Right lung (tissue), 10 donors: ENCODE measurements around the gene TCN1. TPM values are rescaled to one million over a fixed set of nuclear protein-coding genes. Genes with fewer than 3 reads are reported as not detected.
A peak's percentile ranks its signal among the peaks of the same experiment; 100 is the strongest.
"Not testable (repeated sequence)": the region's sequence is repeated elsewhere in the genome, so short reads cannot be mapped to it uniquely, and the experiment has no call there.

Experiments
- DNase-seq, 2 donors: peaks; one replicate each; pipeline ENCODE4 v3.0.0-alpha.2; 2013
- long read RNA-seq, 8 donors: transcript quantifications; one replicate each; lab custom pipeline, GENCODE V29; 2026
- polyA plus RNA-seq, 5 donors: library from polyadenylated mRNA; unstranded; fragments of 120-200 nt; gene quantifications; one replicate each; pipeline versions ENCODE4 v1.2.1 to v1.2.3, GENCODE V29; 2013; ENCODE audit warnings: inconsistent platforms in 1 of 5, low replicate concordance in 1 of 5; ENCODE audit not compliant: insufficient read length in 5 of 5, insufficient read depth in 1 of 5

The TCN1 gene
- polyA plus RNA-seq, result under 1 TPM in 2 of 5 donors, not detected in 3; 0.10 to 0.28 TPM
- long read RNA-seq, donor 1, partial matches to known transcripts, result 0 of 1 reads
- long read RNA-seq, donor 1, other reads (novel, unspliced or antisense), result 0 of 1 reads
- long read RNA-seq, donor 2, result 0 reads
- long read RNA-seq, donor 3, result 0 reads
- long read RNA-seq, donor 4, result 0 reads
- long read RNA-seq, donor 5, result 0 reads
- long read RNA-seq, donor 6, result 0 reads
- long read RNA-seq, donor 7, result 0 reads
- long read RNA-seq, donor 8, result 0 reads

GRCh38 chr11:59866397-59866796, at the start of gene TCN1:
Gene TCN1, minus strand, starts transcription at chr11:59866487. Its CDS starts 17 bp downstream, at chr11:59866470.
- DNase-seq, result no peak

- DNase-seq, result not testable (repeated sequence)
Measured at GRCh38 chr11:59903569-59903968, 37.3 kb upstream of the TCN1 start.

- DNase-seq, result peak in 1 of 2 donors; percentile 4
Measured at GRCh38 chr11:59901306-59901705, 35.0 kb upstream of the TCN1 start.

- no peak for DNase-seq
Measured at GRCh38 chr11:59900366-59901126, 34.3 kb upstream of the TCN1 start.

GRCh38 chr11:59899532-59899931, 33.2 kb upstream of the TCN1 start:
- no peak for DNase-seq

- no peak for DNase-seq
Measured at GRCh38 chr11:59898650-59899049, 32.4 kb upstream of the TCN1 start.

GRCh38 chr11:59898046-59898445, 31.8 kb upstream of the TCN1 start:
- DNase-seq, result no peak

GRCh38 chr11:59894616-59895015, 28.3 kb upstream of the TCN1 start:
- no peak for DNase-seq

- DNase-seq, result no peak
Measured at GRCh38 chr11:59891781-59892181, 25.5 kb upstream of the TCN1 start.

GRCh38 chr11:59887156-59887555, 20.9 kb upstream of the TCN1 start:
- DNase-seq, result not testable (repeated sequence)

GRCh38 chr11:59883597-59883996, 17.3 kb upstream of the TCN1 start:
- no peak for DNase-seq

- DNase-seq, result no peak
Measured at GRCh38 chr11:59879567-59879966, 13.3 kb upstream of the TCN1 start.

- DNase-seq, result no peak
Measured at GRCh38 chr11:59878575-59878974, 12.3 kb upstream of the TCN1 start, which contains the start of gene OOSP3. Gene OOSP3, plus strand, starts transcription at chr11:59878782. Its CDS starts 27 bp downstream, at chr11:59878809.

GRCh38 chr11:59877784-59878183, 11.5 kb upstream of the TCN1 start:
- DNase-seq, result no peak

GRCh38 chr11:59877325-59877724, 11.0 kb upstream of the TCN1 start:
- DNase-seq, result no peak

GRCh38 chr11:59875856-59876519, 9.7 kb upstream of the TCN1 start:
- DNase-seq, result no peak

- DNase-seq, result no peak
Measured at GRCh38 chr11:59872076-59872475, 5.8 kb upstream of the TCN1 start.

- no peak for DNase-seq
Measured at GRCh38 chr11:59867946-59868345, 1.7 kb upstream of the TCN1 start.

GRCh38 chr11:59866836-59867235, 549 bp upstream of the TCN1 start:
- DNase-seq, result no peak

- no peak for DNase-seq
Measured at GRCh38 chr11:59865031-59865430, 1.3 kb downstream of the TCN1 start.

- no peak for DNase-seq
Measured at GRCh38 chr11:59862252-59862651, 4.0 kb downstream of the TCN1 start.

- no peak for DNase-seq
Measured at GRCh38 chr11:59859673-59860072, 6.6 kb downstream of the TCN1 start.
